K562 (cell line): ENCODE measurements around the gene ALK. TPM values are rescaled to one million over a fixed set of nuclear protein-coding genes. Genes with fewer than 3 reads are reported as not detected.

ENCODE experiments used
- ATAC-seq: fragments of 200-7000 bp; cut with Tn5 transposase; 3 replicates; pipeline ENCODE4 v1.9.1; 2020; ENCODE audit warnings: moderate library complexity
- BruUV-seq: library from RNA; stranded (reverse); fragments of 400-500 nt; replicated peaks from 2 replicates; lab custom pipeline; 2021; lab: Mats Ljungman, UMichigan
- CTCF ChIA-PET: fragments of 300-600 bp; formaldehyde crosslinking; extraction: SDS; loops from one replicate; lab custom pipeline; 2021; ENCODE audit warnings: low intra/inter-chr PET ratio; lab: Yijun Ruan, JAX
- POLR2A ChIA-PET: fragments of 300-600, 350-650 bp; sonication (Branson Sonifier 250); formaldehyde crosslinking; extraction: SDS; loops from one replicate; lab custom pipeline; 2021; ENCODE audit warnings: antibody characterized with exemption, inconsistent platforms; lab: Yijun Ruan, JAX
- DNase-seq, 4 experiments: peaks; one replicate each; pipeline versions ENCODE4 v3.0.0 to v3.0.0-alpha.2; 2011 to 2018; ENCODE audit warnings: low spot score in 3 of 4, mixed read lengths in 3 of 4; ENCODE audit errors: extremely low read depth in 1 of 4
- FAIRE-seq: peaks from 2 replicates; lab custom pipeline; 2011; peaks lifted over from hg19 to GRCh38; lab: Jason Lieb, UNC
- H2AFZ ChIP-seq: 2 replicates; pipeline ENCODE4 v1.6.0; 2011; ENCODE audit warnings: low read depth, low read length, control low read depth, inconsistent platforms
- H3K27ac ChIP-seq: fragments of 200-600 bp; 3 replicates; pipeline ENCODE4 v1.8.0; 2011; ENCODE audit warnings: low read depth, mild to moderate bottlenecking, control low read depth, inconsistent platforms, low read length, moderate library complexity, mixed read lengths; ENCODE audit errors: extremely low read depth
- H3K27me3 ChIP-seq, 2 experiments: fragments of 300-600 bp in 1 of 2; 2 replicates in 1 of 2; 3 replicates in 1 of 2; pipeline versions ENCODE4 v1.6.0 to v1.8.0; 2011; ENCODE audit warnings: inconsistent platforms in 2 of 2, low read length in 2 of 2, mild to moderate bottlenecking in 1 of 2, mixed read lengths in 1 of 2, moderate library complexity in 1 of 2; ENCODE audit not compliant: control insufficient read depth in 2 of 2, insufficient read depth in 2 of 2
- H3K36me3 ChIP-seq: fragments of 300-600 bp; 3 replicates; pipeline ENCODE4 v1.8.0; 2011; ENCODE audit warnings: mild to moderate bottlenecking, low read length, inconsistent platforms; ENCODE audit not compliant: control insufficient read depth, insufficient read depth
- H3K4me1 ChIP-seq, 2 experiments: fragments of 200-600 bp in 1 of 2; replicated peaks in 1 of 2; 2 replicates in 1 of 2; 3 replicates in 1 of 2; pipeline versions ENCODE4 v1.5.1 to v1.8.0; 2011; ENCODE audit warnings: inconsistent platforms in 2 of 2, low read length in 2 of 2, mild to moderate bottlenecking in 1 of 2, mixed read lengths in 1 of 2, moderate library complexity in 1 of 2; ENCODE audit not compliant: control insufficient read depth in 2 of 2, insufficient read depth in 2 of 2
- H3K4me2 ChIP-seq: 2 replicates; pipeline ENCODE4 v1.6.1; 2011; ENCODE audit warnings: low read length, control low read depth, inconsistent platforms, mixed read lengths; ENCODE audit not compliant: insufficient read depth
- H3K4me3 ChIP-seq: fragments of 200-600 bp; sonication (generic), shearing (Covaris generic); 2 replicates; pipeline ENCODE4 v1.5.1; 2016; ENCODE audit warnings: control low read depth, inconsistent platforms
- H3K79me2 ChIP-seq: fragments of 200-600 bp; 3 replicates; pipeline ENCODE4 v1.8.0; 2011; ENCODE audit warnings: low read length, inconsistent platforms; ENCODE audit not compliant: control insufficient read depth, insufficient read depth
- H3K9ac ChIP-seq, 2 experiments: 2 replicates each; pipeline versions ENCODE4 v1.6.0 to v1.6.1; 2011; ENCODE audit warnings: low read depth in 2 of 2, low read length in 2 of 2, control low read depth in 1 of 2, inconsistent platforms in 1 of 2, mild to moderate bottlenecking in 1 of 2, mixed read lengths in 1 of 2; ENCODE audit not compliant: insufficient read depth in 1 of 2
- H3K9me1 ChIP-seq: one replicate; pipeline ENCODE4 v1.6.0; 2011; ENCODE audit warnings: inconsistent platforms, mild to moderate bottlenecking, low read length, moderate library complexity; ENCODE audit not compliant: control insufficient read depth, insufficient read depth
- H3K9me3 ChIP-seq: replicated peaks from 2 replicates; pipeline ENCODE4 v1.5.1; 2011; ENCODE audit warnings: low read depth, low read length, inconsistent platforms; ENCODE audit not compliant: control insufficient read depth, insufficient read depth
- H4K20me1 ChIP-seq: replicated peaks from 2 replicates; pipeline ENCODE4 v1.6.1; 2011; ENCODE audit warnings: low read length, inconsistent platforms, mixed read lengths; ENCODE audit not compliant: control insufficient read depth, insufficient read depth
- BCOR ChIP-seq: fragments of 450-650 bp; IDR thresholded peaks from 2 replicates; pipeline ENCODE4 v1.6.1; 2016
- ETV6 ChIP-seq, 3 experiments: fragments of 150-350 bp in 1 of 3; sonication (generic) in 1 of 3; formaldehyde crosslinking in 1 of 3; IDR thresholded peaks; 2 replicates each; pipeline versions ENCODE4 v1.6.1 to v1.8.0; 2014 to 2022; ENCODE audit warnings: borderline replicate concordance in 2 of 3, low read depth in 2 of 3, antibody characterized with exemption in 1 of 3, low read length in 1 of 3, mild to moderate bottlenecking in 1 of 3, missing genetic modification reagents in 1 of 3
- FOS ChIP-seq: IDR thresholded peaks from 3 replicates; pipeline ENCODE4 v1.6.1; 2011; ENCODE audit not compliant: insufficient read length; ENCODE audit errors: extremely low read depth
- FOXM1 ChIP-seq, 2 experiments: fragments of 450-650 bp in 1 of 2; sonication (generic) in 1 of 2; formaldehyde crosslinking in 1 of 2; IDR thresholded peaks; 2 replicates each; pipeline versions ENCODE4 v1.6.1 to v1.9.0; 2017 to 2022; ENCODE audit warnings: low read depth in 2 of 2, mild to moderate bottlenecking in 2 of 2, missing genetic modification reagents in 1 of 2, moderate library complexity in 1 of 2
- IFI16 ChIP-seq: fragments of 250-450 bp; sonication (Bioruptor Pico); IDR thresholded peaks from 2 replicates; pipeline ENCODE4 v2.1.2; 2022; ENCODE audit warnings: mild to moderate bottlenecking, inconsistent platforms
- POLR2B ChIP-seq: fragments of 450-650 bp; IDR thresholded peaks from 2 replicates; pipeline ENCODE4 v1.6.1; 2018; ENCODE audit warnings: low read depth; ENCODE audit not compliant: partially characterized antibody
- USF1 ChIP-seq: sonication (generic); formaldehyde crosslinking; IDR thresholded peaks from 2 replicates; pipeline ENCODE4 v1.9.0; 2022; ENCODE audit warnings: mild to moderate bottlenecking, missing genetic modification reagents
- ZBTB12 ChIP-seq: fragments of 250-450 bp; sonication (Bioruptor Pico); IDR thresholded peaks from 2 replicates; pipeline ENCODE4 v1.4.0; 2020
- ZKSCAN3 ChIP-seq: fragments of 250-450 bp; sonication (Bioruptor Pico); IDR thresholded peaks from 2 replicates; pipeline ENCODE4 v1.4.0; 2020
- ZKSCAN8 ChIP-seq: fragments of 200-800 bp; sonication (Bioruptor generic); IDR thresholded peaks from 2 replicates; pipeline ENCODE4 v1.6.1; 2016; ENCODE audit warnings: missing genetic modification characterization, missing compliant biosample characterization
- ZNF696 ChIP-seq: fragments of 250-450 bp; sonication (Bioruptor Pico); conservative IDR thresholded peaks from 2 replicates; pipeline ENCODE4 v1.4.0; 2020; ENCODE audit warnings: mild to moderate bottlenecking, moderate library complexity
- ZNF778 ChIP-seq: fragments of 450-650 bp; formaldehyde crosslinking; IDR thresholded peaks from 2 replicates; pipeline ENCODE4 v1.4.0; 2020; ENCODE audit warnings: mild to moderate bottlenecking, moderate library complexity
- ZZZ3 ChIP-seq: fragments of 450-650 bp; IDR thresholded peaks from 2 replicates; pipeline ENCODE4 v1.6.1; 2016; ENCODE audit warnings: antibody characterized with exemption, mild to moderate bottlenecking, moderate library complexity
- WGBS: fragments of 100-300 bp; shearing (Covaris generic); methylation state at CpG from one replicate; pipeline ENCODE4 v1.1.6; 2016; ENCODE audit warnings: low coverage, mixed read lengths; ENCODE audit not compliant: insufficient coverage; ENCODE audit errors: missing lambda C conversion rate; 5-methylcytosine and 5-hydroxymethylcytosine counted together
- in situ Hi-C: fragments of 300-500 bp; cut with MboI; formaldehyde crosslinking; loops from 4 replicates; pipeline ENCODE4 v1.15.0; 2018; ENCODE audit warnings: inconsistent platforms, mixed read lengths
- intact Hi-C: fragments of 100-400 bp; cut with micrococcal nuclease; formaldehyde crosslinking; loops from 2 replicates; pipeline ENCODE4 v1.14.2; 2022
- polyA plus RNA-seq, 8 experiments: library from polyadenylated mRNA; depleted of rRNA in 4 of 8; stranded (reverse) in 5 of 8; unstranded in 3 of 8; fragments of >200 nt; fragmentation: Nextera tagmentation in 2 of 8; fragmentation: Illumina TruSeq in 1 of 8; extraction: Ambion mirVana in 2 of 8; extraction: Trizol in 1 of 8; gene quantifications; 2 replicates each; pipeline versions ENCODE4 v1.2.1 to v1.2.3, GENCODE V29; 2011 to 2014; ENCODE audit warnings: inconsistent platforms in 1 of 8, missing spikeins in 1 of 8
- total RNA-seq, 7 experiments: library from RNA; depleted of rRNA in 6 of 7; stranded (reverse); fragments of >200 nt in 6 of 7; fragmentation: Illumina TruSeq in 2 of 7; extraction: Trizol in 2 of 7; gene quantifications; 2 replicates each; pipeline versions ENCODE4 v1.2.1 to v1.2.3, GENCODE V29; 2011 to 2021; ENCODE audit warnings: low replicate concordance in 1 of 7

Gene ALK
- total and polyA plus RNA-seq, 9 of the 15 experiments (the other 6 are each of a cell fraction or from before 2014, with no cell fraction given), result not detected

GRCh38 chr2:29273004-29273684 lies 648.2 kb downstream of the ALK start:
- Histone ChIP-seq H3K4me2 (no peak overlapping the region), H3K9me3 (no peaks in the 10 kb centered on the region), H3K36me3 (no peaks in the 10 kb centered on the region), H3K4me3 (no peak overlapping the region), H3K27ac (no peak overlapping the region), H3K79me2 (no peaks in the 10 kb centered on the region), H4K20me1 (no peaks in the 10 kb centered on the region; the same call in 1 of the 2 replicates), H3K4me1 (no peaks in the 10 kb centered on the region), H3K9ac (no peak overlapping the region), H3K9me1 (no peaks in the 10 kb centered on the region), H2AFZ (no peak overlapping the region), H3K27me3 (peaks cover 0 to 31% of the 10 kb centered on the region in 2 experiments; a peak in 3 of 5 replicates)
- ChIA-PET CTCF (no interaction called here), POLR2A (interaction anchor here (0.6 to 1.8 kb wide), 2 partner anchors 11 to 186 kb away, joined by 3 to 6 read pairs; no protein-coding TSS in a partner anchor)
- WGBS, result 0% methylated on average over 6 of the region's 6 CpGs
- intact Hi-C loops (no loop called here), in situ Hi-C loops (no loop called here)
- DNase-seq (no peak), ATAC-seq (no peak), FAIRE-seq (no peak)
- no TSS peak for BruUV-seq
- TF ChIP-seq ZBTB12 (no peak), ZKSCAN8 (CRISPR knock-in tag) (no peak), ZKSCAN3 (CRISPR knock-in tag) (no peak), USF1 (CRISPR knock-in tag) (no peak), FOXM1 (IDR thresholded peaks at IDR 0.05; ENCODE audit: low read depth) (no peak), FOXM1 (CRISPR knock-in tag; IDR thresholded peaks at IDR 0.05; ENCODE audit: low read depth) (no peak), ZNF778 (no peak), ZNF696 (CRISPR knock-in tag) (no peak), ETV6 (IDR thresholded peaks at IDR 0.05; ENCODE audit: borderline replicate concordance in 1 of 2, low read depth in 2 of 2, low read length in 1 of 2) (no peak), ETV6 (CRISPR knock-in tag; IDR thresholded peaks at IDR 0.05; ENCODE audit: borderline replicate concordance) (no peak), IFI16 (CRISPR knock-in tag) (no peak), FOS (no peak), BCOR (no peak), POLR2B (no peak), ZZZ3 (no peak)
